HFFc6 (cell line): Measurements from ENCODE around the gene SDF4. TPM values are rescaled to one million over a fixed set of nuclear protein-coding genes. Genes with fewer than 3 reads are reported as not detected.

Source experiments
- DNase-seq: peaks from one replicate; pipeline ENCODE4 v3.0.0-alpha.2; 2018
- H3K27ac Mint-ChIP-seq: 2 replicates; pipeline ENCODE4 v1.8.0; 2020; ENCODE audit warnings: mild to moderate bottlenecking, mixed read lengths
- H3K27me3 Mint-ChIP-seq: 2 replicates; pipeline ENCODE4 v1.8.0; 2021; ENCODE audit warnings: mild to moderate bottlenecking, moderate library complexity, mixed read lengths; ENCODE audit not compliant: insufficient read depth
- H3K36me3 Mint-ChIP-seq: 2 replicates; pipeline ENCODE4 v1.8.0; 2021; ENCODE audit warnings: low read depth, mixed read lengths
- H3K4me1 Mint-ChIP-seq: 2 replicates; pipeline ENCODE4 v1.8.0; 2020; ENCODE audit warnings: low read depth, mixed read lengths
- H3K4me3 Mint-ChIP-seq: 2 replicates; pipeline ENCODE4 v1.8.0; 2020; ENCODE audit warnings: mild to moderate bottlenecking, moderate library complexity, mixed read lengths
- H3K9me3 Mint-ChIP-seq: 2 replicates; pipeline ENCODE4 v1.8.0; 2020; ENCODE audit warnings: mild to moderate bottlenecking, mixed read lengths
- total RNA-seq, 6 experiments: library from RNA; stranded (reverse); fragmentation: NEBNext Ultra II Directional; extraction: Animal tissue kit (Norgen Biotek cat#: 25700); gene quantifications; 2 replicates in 1 of 6; 3 replicates in 5 of 6; pipeline ENCODE4 v1.2.3, GENCODE V29; 2021
- TF ChIP-seq, protein P1 (sequence below): fragments of 200-600 bp; sonication (generic); IDR thresholded peaks from 2 replicates; pipeline ENCODE4 v1.5.0; 2021; ENCODE audit warnings: antibody characterized with exemption, mild to moderate bottlenecking

The SDF4 gene
- total RNA-seq, 6 experiments from 2014 or later = 182 to 231 (median 196) TPM

DNA sequence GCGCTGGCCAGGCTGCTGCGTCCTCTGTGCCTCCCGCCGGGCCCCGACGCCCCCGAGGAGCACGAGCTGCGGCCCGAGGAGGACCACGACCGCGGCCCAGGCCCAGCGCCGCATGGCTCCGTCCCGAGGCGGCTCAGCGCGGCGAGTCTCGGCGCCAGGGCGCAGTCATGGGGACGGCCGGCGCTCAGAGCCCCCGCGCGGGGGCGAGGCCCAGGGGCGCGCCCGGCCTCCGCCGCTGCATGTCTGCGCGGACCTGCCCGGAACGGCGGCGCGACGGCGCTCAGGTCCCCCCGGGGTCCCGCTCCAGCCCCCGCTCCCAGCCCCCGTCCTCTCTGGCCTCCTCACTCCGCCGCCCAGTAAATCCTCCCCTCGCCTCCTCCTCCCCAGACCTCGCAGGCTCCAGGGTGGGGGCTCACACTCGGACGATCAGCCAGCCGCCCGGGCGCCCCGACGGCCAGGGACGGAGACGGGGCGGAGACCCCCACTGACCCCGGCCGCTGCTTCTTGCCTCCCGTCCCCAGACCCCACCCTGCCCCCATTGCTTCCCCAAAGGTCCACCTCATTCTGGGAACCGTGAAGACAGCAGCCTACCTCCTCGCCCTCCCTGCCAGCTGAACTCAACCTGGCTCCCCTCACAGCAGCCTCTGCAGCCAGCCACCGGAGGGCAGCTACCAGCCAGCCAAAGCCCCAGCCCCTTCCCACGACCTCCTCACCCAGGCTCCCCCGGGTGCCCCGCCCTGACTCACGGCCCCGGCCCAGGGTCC is 15.0 kb upstream of the SDF4 start, which contains the start of gene C1QTNF12:
C1QTNF12 (minus strand) TSS at position 146 of the 764 bp plus-strand sequence; CDS start at position 114, 32 bp downstream.
- Mint-ChIP-seq H3K36me3 (no peaks in the 10 kb centered on the region), H3K4me3 (no peak within 1 kb of the TSS), H3K27ac (no peak within 1 kb of the TSS), H3K4me1 (no peaks in the 10 kb centered on the region), H3K27me3 (peaks cover 2% of the 10 kb centered on the region; the same call in 1 of the 2 replicates), H3K9me3 (no peaks in the 10 kb centered on the region)
- no peak for DNase-seq
- TF ChIP-seq, protein P1, sequence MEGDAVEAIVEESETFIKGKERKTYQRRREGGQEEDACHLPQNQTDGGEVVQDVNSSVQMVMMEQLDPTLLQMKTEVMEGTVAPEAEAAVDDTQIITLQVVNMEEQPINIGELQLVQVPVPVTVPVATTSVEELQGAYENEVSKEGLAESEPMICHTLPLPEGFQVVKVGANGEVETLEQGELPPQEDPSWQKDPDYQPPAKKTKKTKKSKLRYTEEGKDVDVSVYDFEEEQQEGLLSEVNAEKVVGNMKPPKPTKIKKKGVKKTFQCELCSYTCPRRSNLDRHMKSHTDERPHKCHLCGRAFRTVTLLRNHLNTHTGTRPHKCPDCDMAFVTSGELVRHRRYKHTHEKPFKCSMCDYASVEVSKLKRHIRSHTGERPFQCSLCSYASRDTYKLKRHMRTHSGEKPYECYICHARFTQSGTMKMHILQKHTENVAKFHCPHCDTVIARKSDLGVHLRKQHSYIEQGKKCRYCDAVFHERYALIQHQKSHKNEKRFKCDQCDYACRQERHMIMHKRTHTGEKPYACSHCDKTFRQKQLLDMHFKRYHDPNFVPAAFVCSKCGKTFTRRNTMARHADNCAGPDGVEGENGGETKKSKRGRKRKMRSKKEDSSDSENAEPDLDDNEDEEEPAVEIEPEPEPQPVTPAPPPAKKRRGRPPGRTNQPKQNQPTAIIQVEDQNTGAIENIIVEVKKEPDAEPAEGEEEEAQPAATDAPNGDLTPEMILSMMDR = no peak

DNA sequence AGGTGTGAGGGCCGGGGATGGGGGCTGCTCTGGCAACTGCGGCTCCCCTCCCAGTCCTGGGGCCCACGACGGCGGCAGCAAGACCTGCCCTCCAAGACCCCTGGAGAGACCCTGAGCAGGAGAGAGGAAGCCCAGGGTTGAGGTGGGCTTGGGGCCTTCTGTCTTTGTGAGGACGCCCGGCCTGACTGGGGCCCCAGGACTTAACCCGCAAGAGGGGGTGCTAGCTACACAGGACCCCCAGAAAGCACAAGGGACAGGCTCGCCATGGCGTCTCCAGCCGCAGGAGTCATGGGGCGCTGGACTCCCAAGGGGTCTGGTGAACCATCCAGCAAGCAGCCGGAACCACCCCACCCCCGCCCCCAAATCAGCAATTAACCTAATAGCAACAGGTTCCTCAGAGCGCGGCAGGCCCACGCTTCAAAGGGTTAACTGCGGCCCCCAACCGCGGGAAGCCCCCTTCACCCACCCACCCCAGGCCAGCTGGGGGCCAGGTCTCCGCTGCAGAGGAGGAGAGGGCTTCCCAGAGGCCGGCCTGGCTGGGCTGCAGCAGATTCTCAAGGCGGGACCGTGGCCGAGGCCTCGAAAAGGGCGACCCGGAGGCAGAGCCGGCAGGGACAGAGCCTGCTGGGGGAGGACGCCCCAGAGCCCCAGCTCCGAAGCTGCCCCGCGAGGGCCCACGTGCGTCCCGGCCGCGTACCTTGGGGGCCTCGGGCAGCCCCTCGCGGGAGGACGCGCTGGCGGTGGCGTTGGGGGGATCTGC is 14.2 kb upstream of the SDF4 start:
- H3K4me3 Mint-ChIP-seq = no peak overlapping the region
- H3K9me3 Mint-ChIP-seq = no peaks in the 10 kb centered on the region
- no peak overlapping the region for H3K27ac Mint-ChIP-seq
- TF ChIP-seq, protein P1 = no peak
- peaks cover under 1% of the 10 kb centered on the region; the same call in 1 of the 2 replicates for H3K27me3 Mint-ChIP-seq
- no peaks in the 10 kb centered on the region for H3K4me1 Mint-ChIP-seq
- no peaks in the 10 kb centered on the region for H3K36me3 Mint-ChIP-seq
- no peak for DNase-seq

DNA sequence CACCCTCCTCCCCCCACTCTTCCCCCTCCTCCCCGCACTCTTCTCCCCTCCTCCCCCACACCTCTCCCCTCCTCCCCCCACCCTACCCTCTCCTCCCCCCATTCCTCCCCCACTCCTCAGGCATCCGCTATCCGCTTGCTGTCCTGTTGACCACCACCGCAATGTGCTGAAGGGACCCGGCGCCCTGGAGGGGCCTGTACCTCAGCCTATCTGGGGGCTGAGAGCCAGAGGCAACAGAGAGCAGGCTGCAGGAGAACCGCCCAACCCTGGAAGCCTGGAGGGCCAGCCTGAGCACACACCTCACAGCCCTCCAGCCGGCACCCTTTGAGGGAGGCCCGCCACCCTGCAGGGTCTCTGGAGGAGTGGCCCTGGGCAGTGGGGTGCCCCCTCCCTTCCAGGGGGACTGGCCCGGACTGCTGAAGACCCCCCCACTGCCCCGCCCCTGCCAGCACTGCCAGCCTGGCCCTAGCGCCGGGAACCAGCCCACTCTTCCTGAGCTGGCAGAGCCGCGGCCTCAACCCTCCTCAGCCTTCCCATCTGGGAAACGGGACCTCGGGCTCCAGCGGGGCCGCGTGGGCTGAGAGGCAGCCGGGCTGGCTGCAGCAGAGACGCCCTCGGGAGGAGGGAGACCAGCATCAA is 13.5 kb upstream of the SDF4 start:
- TF ChIP-seq, protein P1 = no peak
- DNase-seq = no peak
- no peak overlapping the region for H3K27ac Mint-ChIP-seq
- H3K36me3 Mint-ChIP-seq = no peaks in the 10 kb centered on the region
- H3K27me3 Mint-ChIP-seq = peaks cover 2% of the 10 kb centered on the region; the same call in 1 of the 2 replicates
- no peaks in the 10 kb centered on the region for H3K4me1 Mint-ChIP-seq
- H3K9me3 Mint-ChIP-seq = no peaks in the 10 kb centered on the region
- H3K4me3 Mint-ChIP-seq = no peak overlapping the region

DNA sequence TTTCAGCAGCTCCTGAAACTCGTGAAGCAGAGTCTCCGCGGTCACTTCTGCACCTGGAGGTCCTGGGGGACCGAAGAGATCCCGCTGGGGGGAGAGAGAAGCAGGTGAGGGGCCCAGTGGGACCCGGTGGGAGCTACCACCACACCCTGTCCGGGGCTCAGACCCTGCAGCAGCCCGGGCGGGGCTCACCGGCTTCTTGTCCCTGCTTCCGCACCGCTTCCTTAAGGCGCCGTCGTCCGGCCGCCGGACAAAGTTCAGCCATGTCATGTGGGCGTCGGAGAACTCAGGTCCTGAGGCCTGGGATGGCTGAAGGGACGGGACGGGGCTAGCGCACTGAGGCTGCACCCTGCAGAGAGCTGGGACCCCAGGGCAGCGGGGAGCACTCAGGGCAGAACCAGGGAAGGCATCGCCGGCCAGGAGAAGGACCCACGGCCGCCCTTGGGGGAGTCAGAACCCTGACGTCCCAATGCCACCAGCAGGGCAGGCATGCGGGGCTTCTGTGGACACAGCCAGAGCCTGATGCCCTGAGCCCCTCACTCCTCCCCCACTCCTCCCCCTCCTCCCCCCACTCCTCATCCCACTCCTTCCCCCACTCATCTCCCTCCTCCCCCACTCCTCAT is 12.5 kb upstream of the SDF4 start:
- Mint-ChIP-seq H3K9me3 (no peaks in the 10 kb centered on the region), H3K4me3 (no peak overlapping the region), H3K4me1 (no peaks in the 10 kb centered on the region), H3K27me3 (peaks cover 4% of the 10 kb centered on the region), H3K36me3 (no peaks in the 10 kb centered on the region), H3K27ac (no peak overlapping the region)
- TF ChIP-seq, protein P1 = no peak
- DNase-seq = no peak

DNA sequence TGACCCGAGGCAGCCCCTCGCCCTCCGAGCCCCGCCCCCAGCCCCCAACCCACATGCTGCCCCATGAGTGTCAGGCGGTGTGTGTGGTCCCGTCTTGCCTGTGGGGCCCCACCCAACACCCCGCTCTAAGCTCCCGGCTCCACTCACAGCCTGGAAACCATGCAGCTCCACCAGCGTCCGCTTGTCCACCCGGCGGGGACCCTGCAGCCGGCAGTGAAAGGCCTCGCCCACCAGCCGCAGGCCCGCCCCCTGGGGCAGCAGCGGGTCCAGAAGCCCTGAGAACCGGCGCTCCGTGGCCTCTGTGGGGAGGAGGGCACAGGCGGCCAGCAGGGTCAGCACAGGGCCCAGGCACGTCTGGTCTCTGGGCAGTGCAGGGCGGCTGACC is 12.0 kb upstream of the SDF4 start:
- Mint-ChIP-seq H3K9me3 (no peaks in the 10 kb centered on the region), H3K4me1 (no peaks in the 10 kb centered on the region), H3K27me3 (peaks cover 4% of the 10 kb centered on the region), H3K36me3 (no peaks in the 10 kb centered on the region), H3K4me3 (no peak overlapping the region), H3K27ac (no peak overlapping the region)
- TF ChIP-seq, protein P1 = no peak
- DNase-seq = no peak
